Left ventricle myocardium inferior (tissue), 1 donor: ENCODE data around the gene TLE5. TPM values are rescaled to one million over a fixed set of nuclear protein-coding genes. Genes with fewer than 3 reads are reported as not detected.

Source experiments
- DNase-seq: peaks from one replicate; pipeline ENCODE4 v3.0.0-alpha.2; 2020
- H3K27ac ChIP-seq: fragments of 200-600 bp; replicated peaks from 2 replicates; pipeline ENCODE4 v1.8.0; 2021
- H3K27me3 ChIP-seq: fragments of 200-600 bp; 2 replicates; pipeline ENCODE4 v1.8.0; 2021; ENCODE audit warnings: low read depth
- H3K36me3 ChIP-seq: fragments of 200-600 bp; 2 replicates; pipeline ENCODE4 v1.8.0; 2021
- H3K4me1 ChIP-seq: fragments of 200-600 bp; 2 replicates; pipeline ENCODE4 v1.8.0; 2021
- H3K4me3 ChIP-seq: fragments of 200-600 bp; 2 replicates; pipeline ENCODE4 v1.8.0; 2021; ENCODE audit warnings: mild to moderate bottlenecking, moderate library complexity
- H3K9me3 ChIP-seq: fragments of 200-600 bp; replicated peaks from 2 replicates; pipeline ENCODE4 v1.8.0; 2021
- intact Hi-C: fragments of 100-400 bp; cut with micrococcal nuclease; formaldehyde crosslinking; loops from one replicate; pipeline ENCODE4 v1.11.0; 2022
- total RNA-seq: library from RNA; stranded (reverse); fragmentation: NEBNext Ultra II Directional; extraction: Animal tissue kit (Norgen Biotek cat#: 25700); gene quantifications from one replicate; pipeline ENCODE4 v1.2.1, GENCODE V29; 2021
- TF ChIP-seq, protein P1 (sequence below): fragments of 200-600 bp; IDR thresholded peaks from 2 replicates; pipeline ENCODE4 v1.8.0; 2021; ENCODE audit warnings: antibody characterized with exemption, mild to moderate bottlenecking, borderline replicate concordance
- donor health status: DM: no; HTN: yes; CAD: no; lungs with severe emphysema.

The TLE5 gene
- total RNA-seq, 1 donor from 2014 or later: 799 TPM

GRCh38 chr19:3100747-3101730 lies 38.7 kb upstream of the TLE5 start:
- no peak for DNase-seq
- Histone ChIP-seq H3K4me3 (peak overlapping the region; percentile 22), H3K9me3 (no peaks in the 10 kb centered on the region), H3K27me3 (no peaks in the 10 kb centered on the region), H3K4me1 (peaks cover 100% of the 10 kb centered on the region), H3K27ac (peak overlapping the region; percentile 99), H3K36me3 (no peaks in the 10 kb centered on the region)
- TF ChIP-seq, protein P1, sequence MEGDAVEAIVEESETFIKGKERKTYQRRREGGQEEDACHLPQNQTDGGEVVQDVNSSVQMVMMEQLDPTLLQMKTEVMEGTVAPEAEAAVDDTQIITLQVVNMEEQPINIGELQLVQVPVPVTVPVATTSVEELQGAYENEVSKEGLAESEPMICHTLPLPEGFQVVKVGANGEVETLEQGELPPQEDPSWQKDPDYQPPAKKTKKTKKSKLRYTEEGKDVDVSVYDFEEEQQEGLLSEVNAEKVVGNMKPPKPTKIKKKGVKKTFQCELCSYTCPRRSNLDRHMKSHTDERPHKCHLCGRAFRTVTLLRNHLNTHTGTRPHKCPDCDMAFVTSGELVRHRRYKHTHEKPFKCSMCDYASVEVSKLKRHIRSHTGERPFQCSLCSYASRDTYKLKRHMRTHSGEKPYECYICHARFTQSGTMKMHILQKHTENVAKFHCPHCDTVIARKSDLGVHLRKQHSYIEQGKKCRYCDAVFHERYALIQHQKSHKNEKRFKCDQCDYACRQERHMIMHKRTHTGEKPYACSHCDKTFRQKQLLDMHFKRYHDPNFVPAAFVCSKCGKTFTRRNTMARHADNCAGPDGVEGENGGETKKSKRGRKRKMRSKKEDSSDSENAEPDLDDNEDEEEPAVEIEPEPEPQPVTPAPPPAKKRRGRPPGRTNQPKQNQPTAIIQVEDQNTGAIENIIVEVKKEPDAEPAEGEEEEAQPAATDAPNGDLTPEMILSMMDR: no peak
- intact Hi-C loops: no loop called here

DNA sequence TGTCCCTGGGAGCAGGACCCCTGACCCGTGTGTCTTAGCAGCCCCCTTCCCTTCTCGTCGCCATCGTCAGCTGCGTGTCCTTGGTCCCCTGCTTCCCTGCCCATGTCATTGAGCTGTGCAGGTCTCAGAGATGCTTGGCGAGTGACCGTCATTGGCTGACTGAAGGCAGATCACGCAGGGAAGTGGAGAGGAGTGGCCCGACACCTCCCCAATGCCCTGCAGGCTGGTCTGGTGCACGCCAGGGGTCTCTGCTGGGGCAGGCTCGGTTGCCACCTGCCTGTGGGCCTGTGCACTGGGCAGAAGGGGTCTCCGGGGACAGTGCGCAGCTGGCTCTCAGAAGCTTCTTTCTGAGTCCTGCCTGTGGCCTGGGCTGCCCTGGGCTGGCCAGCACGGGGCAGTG lies 38.0 kb upstream of the TLE5 start:
- Histone ChIP-seq H3K9me3 (no peaks in the 10 kb centered on the region), H3K27me3 (no peaks in the 10 kb centered on the region), H3K4me1 (peaks cover 100% of the 10 kb centered on the region), H3K4me3 (peak overlapping the region; percentile 22), H3K36me3 (no peaks in the 10 kb centered on the region), H3K27ac (peak overlapping the region; percentile 99)
- DNase-seq: no peak
- TF ChIP-seq, protein P1: no peak
- intact Hi-C loops: no loop called here

- peak overlapping the region; percentile 100 for H3K4me3 ChIP-seq
- DNase-seq: no peak
- peaks cover 100% of the 10 kb centered on the region for H3K4me1 ChIP-seq
- TF ChIP-seq, protein P1: no peak
- peak overlapping the region; percentile 99 for H3K27ac ChIP-seq
- H3K27me3 ChIP-seq: no peaks in the 10 kb centered on the region
- H3K36me3 ChIP-seq: no peaks in the 10 kb centered on the region
- intact Hi-C loops: no loop called here
- no peaks in the 10 kb centered on the region for H3K9me3 ChIP-seq
Measured at GRCh38 chr19:3099347-3100145, 37.3 kb upstream of the TLE5 start.

- Histone ChIP-seq H3K4me1 (peaks cover 94% of the 10 kb centered on the region), H3K9me3 (no peaks in the 10 kb centered on the region), H3K27ac (peak overlapping the region; percentile 99), H3K36me3 (no peaks in the 10 kb centered on the region), H3K27me3 (no peaks in the 10 kb centered on the region), H3K4me3 (peak overlapping the region; percentile 100)
- TF ChIP-seq, protein P1: no peak
- intact Hi-C loops: no loop called here
- peak; percentile 86 for DNase-seq
Measured at GRCh38 chr19:3098515-3099346, 36.4 kb upstream of the TLE5 start.

DNA sequence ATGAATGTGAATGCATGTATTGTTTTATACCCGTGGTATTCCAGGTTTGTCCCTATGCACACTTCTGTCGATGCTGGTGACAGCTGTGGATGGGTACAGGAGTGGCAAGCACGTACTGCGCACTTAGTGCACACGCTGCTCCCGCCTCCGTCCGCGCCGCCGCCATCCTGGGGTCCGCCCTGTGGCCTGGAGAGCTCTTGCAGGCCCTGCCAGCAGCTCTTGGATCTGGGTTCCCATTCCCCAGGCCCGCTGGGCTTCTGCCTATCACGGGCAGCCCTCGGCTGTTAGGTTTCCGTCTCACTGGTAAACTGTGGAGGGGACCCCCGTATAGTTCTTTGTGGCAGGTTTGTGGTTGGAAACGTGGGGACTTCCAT lies 35.8 kb upstream of the TLE5 start:
- DNase-seq: peak; percentile 57
- Histone ChIP-seq H3K4me3 (peak overlapping the region; percentile 100), H3K36me3 (no peaks in the 10 kb centered on the region), H3K9me3 (no peaks in the 10 kb centered on the region), H3K27ac (peak overlapping the region; percentile 99), H3K27me3 (no peaks in the 10 kb centered on the region), H3K4me1 (peaks cover 91% of the 10 kb centered on the region)
- TF ChIP-seq, protein P1: peak; percentile 32
- intact Hi-C loops: no loop called here
